GM19035 (cell line): ENCODE data around the gene ZNF335.
"Not testable (repeated sequence)": the region's sequence is repeated elsewhere in the genome, so short reads cannot be mapped to it uniquely, and the experiment has no call there.

Source experiments
- ATAC-seq: cut with Tn5 transposase; IDR thresholded peaks from one replicate; pipeline ENCODE4 v1.9.1; 2021; ENCODE audit not compliant: unreplicated experiment

Gene ZNF335

GRCh38 chr20:46001498-46001897, 29.5 kb upstream of the ZNF335 start:
- no peak for ATAC-seq

GRCh38 chr20:46000262-46000996, 28.4 kb upstream of the ZNF335 start:
- no peak for ATAC-seq

- ATAC-seq: no peak
Measured at GRCh38 chr20:45999557-46000261, 27.7 kb upstream of the ZNF335 start.

GRCh38 chr20:45998761-45999160, 26.8 kb upstream of the ZNF335 start:
- ATAC-seq: no peak

GRCh38 chr20:45998337-45998736, 26.3 kb upstream of the ZNF335 start:
- no peak for ATAC-seq

GRCh38 chr20:45997187-45997586, 25.2 kb upstream of the ZNF335 start:
- no peak for ATAC-seq

- not testable (repeated sequence) for ATAC-seq
Measured at GRCh38 chr20:45995495-45996097, 23.6 kb upstream of the ZNF335 start.

GRCh38 chr20:45994761-45995493, 22.9 kb upstream of the ZNF335 start:
- no peak for ATAC-seq

GRCh38 chr20:45993197-45993951, 21.4 kb upstream of the ZNF335 start:
- ATAC-seq: no peak

- no peak for ATAC-seq
Measured at GRCh38 chr20:45991616-45992015, 19.6 kb upstream of the ZNF335 start.

- not testable (repeated sequence) for ATAC-seq
Measured at GRCh38 chr20:45988830-45989229, 16.8 kb upstream of the ZNF335 start.

- no peak for ATAC-seq
Measured at GRCh38 chr20:45987108-45987780, 15.2 kb upstream of the ZNF335 start.

GRCh38 chr20:45985573-45985972, 13.6 kb upstream of the ZNF335 start:
- ATAC-seq: no peak

GRCh38 chr20:45983279-45983743, 11.3 kb upstream of the ZNF335 start:
- ATAC-seq: no peak

- ATAC-seq: no peak
Measured at GRCh38 chr20:45981261-45981660, 9.3 kb upstream of the ZNF335 start.

GRCh38 chr20:45976086-45976485, 4.1 kb upstream of the ZNF335 start:
- ATAC-seq: no peak

- ATAC-seq: no peak
Measured at GRCh38 chr20:45975686-45976085, 3.7 kb upstream of the ZNF335 start.

- ATAC-seq: no peak
Measured at GRCh38 chr20:45974896-45975565, 3.0 kb upstream of the ZNF335 start.

GRCh38 chr20:45972500-45973183, 639 bp upstream of the ZNF335 start:
- ATAC-seq: no peak
